Non-pigmented ciliary epithelial cell (primary cell): ENCODE measurements around the gene POU3F2.

Experiments
- DNase-seq: peaks from one replicate; pipeline ENCODE4 v3.0.0-alpha.2; 2010; ENCODE audit warnings: low read depth

The POU3F2 gene

GRCh38 chr6:98834060-98835031 is at the start of gene POU3F2:
POU3F2 (plus strand) TSS chr6:98834574; CDS start chr6:98834874, 300 bp downstream.
- peak; percentile 44 for DNase-seq

GRCh38 chr6:98787435-98787834 is 46.9 kb upstream of the POU3F2 start:
- no peak for DNase-seq

- DNase-seq = no peak
Measured at GRCh38 chr6:98787961-98788360, 46.4 kb upstream of the POU3F2 start.

GRCh38 chr6:98794307-98794842 is 40.0 kb upstream of the POU3F2 start:
- no peak for DNase-seq

GRCh38 chr6:98797217-98797994 is 37.0 kb upstream of the POU3F2 start:
- no peak for DNase-seq

- DNase-seq = no peak
Measured at GRCh38 chr6:98800866-98801265, 33.5 kb upstream of the POU3F2 start.

- DNase-seq = no peak
Measured at GRCh38 chr6:98808541-98809210, 25.7 kb upstream of the POU3F2 start.

GRCh38 chr6:98812220-98812619 is 22.2 kb upstream of the POU3F2 start:
- DNase-seq = no peak

- no peak for DNase-seq
Measured at GRCh38 chr6:98816799-98817198, 17.6 kb upstream of the POU3F2 start.

GRCh38 chr6:98821756-98822405 is 12.5 kb upstream of the POU3F2 start:
- no peak for DNase-seq

- DNase-seq = no peak
Measured at GRCh38 chr6:98823428-98824161, 10.8 kb upstream of the POU3F2 start.

- no peak for DNase-seq
Measured at GRCh38 chr6:98824162-98824901, 10.0 kb upstream of the POU3F2 start.

GRCh38 chr6:98824902-98825599 is 9.3 kb upstream of the POU3F2 start:
- DNase-seq = no peak

- no peak for DNase-seq
Measured at GRCh38 chr6:98825600-98826230, 8.7 kb upstream of the POU3F2 start.

- no peak for DNase-seq
Measured at GRCh38 chr6:98827295-98828159, 6.8 kb upstream of the POU3F2 start.

- DNase-seq = no peak
Measured at GRCh38 chr6:98828211-98828788, 6.1 kb upstream of the POU3F2 start.

GRCh38 chr6:98828941-98829411 is 5.4 kb upstream of the POU3F2 start:
- DNase-seq = no peak

GRCh38 chr6:98830146-98830545 is 4.2 kb upstream of the POU3F2 start:
- no peak for DNase-seq
